A673 (cell line): ENCODE data around the gene KREMEN1.

Experiments used
- EZH2 ChIP-seq: fragments of 200-600 bp; sonication (generic); IDR thresholded peaks from 2 replicates; pipeline ENCODE4 v1.6.1; 2017; ENCODE audit warnings: borderline replicate concordance, low read depth, mild to moderate bottlenecking, mixed read lengths, antibody characterized with exemption, low read length; ENCODE audit not compliant: poor library complexity, severe bottlenecking
- TF ChIP-seq, protein P1 (sequence below): fragments of 300-800, 200-600 bp; sonication (generic); conservative IDR thresholded peaks from 2 replicates; pipeline ENCODE4 v1.5.1; 2017; ENCODE audit warnings: low read depth, mild to moderate bottlenecking, antibody characterized with exemption, low read length, moderate library complexity, mixed read lengths

DNA sequence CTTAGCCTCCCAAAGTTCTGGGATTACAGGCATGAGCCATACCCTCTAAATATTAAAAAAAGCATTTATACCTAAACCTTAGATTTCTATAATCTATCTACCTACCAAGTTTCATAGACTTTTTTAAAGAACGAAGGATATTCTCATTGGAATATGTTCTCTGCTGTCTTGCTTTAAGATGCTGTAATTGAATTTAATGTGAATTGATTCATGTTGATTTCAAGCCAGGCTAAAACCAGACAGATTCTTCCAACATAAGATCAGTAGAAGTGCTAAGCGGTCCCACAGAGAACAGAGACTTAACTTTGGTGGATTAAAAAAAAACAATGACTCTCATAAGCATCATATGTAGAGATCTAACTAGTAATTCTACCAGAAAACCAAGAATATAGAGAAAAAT lies 14.2 kb downstream of the KREMEN1 start:
- TF ChIP-seq, protein P1, sequence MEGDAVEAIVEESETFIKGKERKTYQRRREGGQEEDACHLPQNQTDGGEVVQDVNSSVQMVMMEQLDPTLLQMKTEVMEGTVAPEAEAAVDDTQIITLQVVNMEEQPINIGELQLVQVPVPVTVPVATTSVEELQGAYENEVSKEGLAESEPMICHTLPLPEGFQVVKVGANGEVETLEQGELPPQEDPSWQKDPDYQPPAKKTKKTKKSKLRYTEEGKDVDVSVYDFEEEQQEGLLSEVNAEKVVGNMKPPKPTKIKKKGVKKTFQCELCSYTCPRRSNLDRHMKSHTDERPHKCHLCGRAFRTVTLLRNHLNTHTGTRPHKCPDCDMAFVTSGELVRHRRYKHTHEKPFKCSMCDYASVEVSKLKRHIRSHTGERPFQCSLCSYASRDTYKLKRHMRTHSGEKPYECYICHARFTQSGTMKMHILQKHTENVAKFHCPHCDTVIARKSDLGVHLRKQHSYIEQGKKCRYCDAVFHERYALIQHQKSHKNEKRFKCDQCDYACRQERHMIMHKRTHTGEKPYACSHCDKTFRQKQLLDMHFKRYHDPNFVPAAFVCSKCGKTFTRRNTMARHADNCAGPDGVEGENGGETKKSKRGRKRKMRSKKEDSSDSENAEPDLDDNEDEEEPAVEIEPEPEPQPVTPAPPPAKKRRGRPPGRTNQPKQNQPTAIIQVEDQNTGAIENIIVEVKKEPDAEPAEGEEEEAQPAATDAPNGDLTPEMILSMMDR = no peak
- no peak for TF ChIP-seq EZH2
